ENCODE results near the gene CDR2L.

The CDR2L gene

GRCh38 chr17:74987418-74987908 is at the start of gene CDR2L:
CDR2L (plus strand) TSS chr17:74987632; CDS start chr17:74988044, 412 bp downstream.
- DNase-seq: peak; percentile 67

- no peak for DNase-seq
Measured at GRCh38 chr17:74938194-74938950, 49.1 kb upstream of the CDR2L start.

GRCh38 chr17:74939534-74939933 is 47.9 kb upstream of the CDR2L start:
- no peak for DNase-seq

- DNase-seq: no peak
Measured at GRCh38 chr17:74941128-74941725, 46.2 kb upstream of the CDR2L start.

GRCh38 chr17:74943808-74944522 is 43.5 kb upstream of the CDR2L start:
- no peak for DNase-seq

GRCh38 chr17:74945543-74945942 is 41.9 kb upstream of the CDR2L start:
- no peak for DNase-seq

GRCh38 chr17:74946641-74947040 is 40.8 kb upstream of the CDR2L start:
- DNase-seq: no peak

- DNase-seq: no peak
Measured at GRCh38 chr17:74947041-74947754, 40.2 kb upstream of the CDR2L start.

GRCh38 chr17:74949455-74950115 is 37.8 kb upstream of the CDR2L start:
- DNase-seq: no peak

- DNase-seq: no peak
Measured at GRCh38 chr17:74950207-74950606, 37.2 kb upstream of the CDR2L start.

- DNase-seq: no peak
Measured at GRCh38 chr17:74951065-74951464, 36.4 kb upstream of the CDR2L start.

GRCh38 chr17:74951680-74952421 is 35.6 kb upstream of the CDR2L start:
- no peak for DNase-seq

- DNase-seq: no peak
Measured at GRCh38 chr17:74952431-74953133, 34.9 kb upstream of the CDR2L start.

GRCh38 chr17:74953134-74953687 is 34.2 kb upstream of the CDR2L start:
- no peak for DNase-seq

- no peak for DNase-seq
Measured at GRCh38 chr17:74954115-74954514, 33.3 kb upstream of the CDR2L start.

GRCh38 chr17:74954665-74955421 is 32.6 kb upstream of the CDR2L start:
- no peak for DNase-seq

- DNase-seq: no peak
Measured at GRCh38 chr17:74956093-74956492, 31.3 kb upstream of the CDR2L start.

GRCh38 chr17:74957935-74958740 is 29.3 kb upstream of the CDR2L start:
- peak; percentile 6 for DNase-seq

All from DMS79 treated with DMSO at 0.1 percent for 48 hours (cell line).